RPMI7951 (cell line): ENCODE results near the gene MORC1. TPM values are rescaled to one million over a fixed set of nuclear protein-coding genes. Genes with fewer than 3 reads are reported as not detected.

Experiments used
- DNase-seq: peaks from one replicate; pipeline ENCODE4 v3.0.0-alpha.2; 2012; ENCODE audit warnings: low read depth
- total RNA-seq: library from RNA; depleted of rRNA; stranded (reverse); fragments of >200 nt; shearing (Covaris generic); gene quantifications from 2 replicates; pipeline ENCODE4 v1.2.3, GENCODE V29; 2014; rRNA removed

The MORC1 gene
- total RNA-seq, 1 experiment from 2014 or later: not detected

- no peak for DNase-seq
These were observed 177.8 kb downstream of the MORC1 start for GRCh38 chr3:108940166-108940565.

- DNase-seq: no peak
These were observed 180.8 kb downstream of the MORC1 start for GRCh38 chr3:108936924-108937689.

GRCh38 chr3:108931035-108931434 lies 186.9 kb downstream of the MORC1 start:
- DNase-seq: no peak

- DNase-seq: no peak
These were observed 199.1 kb downstream of the MORC1 start for GRCh38 chr3:108918866-108919265.

- peak; percentile 70 for DNase-seq
These were observed 202.9 kb downstream of the MORC1 start for GRCh38 chr3:108914774-108915641.

- no peak for DNase-seq
These were observed 208.1 kb downstream of the MORC1 start for GRCh38 chr3:108909799-108910198.

Other genes with a start within 250 kb of the MORC1 start
- not detected in 2 replicates for gene GUCA1C, start 164.3 kb downstream of the MORC1 start, total RNA-seq
- not detected in 2 replicates for gene C3orf85, start 18.6 kb upstream of the MORC1 start, total RNA-seq
- not detected in 2 replicates for gene DPPA2, start 198.4 kb upstream of the MORC1 start, total RNA-seq
- 0.10 and 0.60 TPM in 2 replicates for gene DPPA4, start 219.4 kb upstream of the MORC1 start, total RNA-seq